Endodermal cell (in vitro differentiated cells): Measurements from ENCODE around the gene SLC7A1. TPM values are rescaled to one million over a fixed set of nuclear protein-coding genes. Genes with fewer than 3 reads are reported as not detected.

Source experiments
- DNase-seq: peaks from one replicate; pipeline ENCODE4 v3.0.0-alpha.2; 2017
- H3K27ac ChIP-seq: 2 replicates; pipeline ENCODE4 v1.5.1; 2013; ENCODE audit warnings: mild to moderate bottlenecking, low read depth, low read length, moderate library complexity
- H3K27me3 ChIP-seq: 2 replicates; pipeline ENCODE4 v1.6.1; 2013; ENCODE audit warnings: mild to moderate bottlenecking, low read length, moderate library complexity; ENCODE audit not compliant: insufficient read depth, control insufficient read depth, poor library complexity, severe bottlenecking
- H3K36me3 ChIP-seq: 2 replicates; pipeline ENCODE4 v1.7.0; 2013; ENCODE audit warnings: mild to moderate bottlenecking, low read length, moderate library complexity; ENCODE audit not compliant: control insufficient read depth, insufficient read depth
- H3K4me1 ChIP-seq: one replicate; pipeline ENCODE4 v1.7.0; 2013; ENCODE audit warnings: low read length; ENCODE audit not compliant: control insufficient read depth, insufficient read depth
- H3K4me3 ChIP-seq: 2 replicates; pipeline ENCODE4 v1.5.1; 2013; ENCODE audit warnings: mild to moderate bottlenecking, low read length, moderate library complexity
- H3K9ac ChIP-seq: 2 replicates; pipeline ENCODE4 v1.6.1; 2013; ENCODE audit warnings: mild to moderate bottlenecking, low read length, moderate library complexity; ENCODE audit not compliant: poor library complexity, severe bottlenecking; ENCODE audit errors: extremely low read depth
- H3K9me3 ChIP-seq: 2 replicates; pipeline ENCODE4 v1.6.1; 2013; ENCODE audit warnings: mild to moderate bottlenecking, low read length, moderate library complexity; ENCODE audit not compliant: control insufficient read depth
- H3K27ac Mint-ChIP-seq: 2 replicates; pipeline ENCODE4 v1.8.0; 2020; ENCODE audit warnings: mixed read lengths
- H3K27me3 Mint-ChIP-seq: 2 replicates; pipeline ENCODE4 v1.8.0; 2021; ENCODE audit warnings: mild to moderate bottlenecking, mixed read lengths; ENCODE audit not compliant: insufficient read depth
- H3K36me3 Mint-ChIP-seq: 2 replicates; pipeline ENCODE4 v1.8.0; 2020; ENCODE audit warnings: low read depth, mixed read lengths
- H3K4me1 Mint-ChIP-seq: 2 replicates; pipeline ENCODE4 v1.8.0; 2020; ENCODE audit warnings: mixed read lengths
- H3K4me3 Mint-ChIP-seq: 2 replicates; pipeline ENCODE4 v1.8.0; 2020; ENCODE audit warnings: mild to moderate bottlenecking, moderate library complexity, mixed read lengths
- H3K9me3 Mint-ChIP-seq: 2 replicates; pipeline ENCODE4 v1.8.0; 2020; ENCODE audit warnings: mild to moderate bottlenecking, mixed read lengths
- WGBS, 2 experiments: methylation state at CpG; one replicate each; pipeline versions ENCODE4 v1.1.5 to v1.1.7; 2013; ENCODE audit warnings: missing lambda C conversion rate in 2 of 2, mixed read lengths in 1 of 2; ENCODE audit not compliant: insufficient coverage in 1 of 2, insufficient read length in 1 of 2; 5-methylcytosine and 5-hydroxymethylcytosine counted together
- total RNA-seq, 2 donors: library from RNA; stranded (reverse); fragmentation: NEBNext Ultra II Directional in 1 of 2; extraction: Animal tissue kit (Norgen Biotek cat#: 25700) in 1 of 2; gene quantifications; 2 replicates in 1 of 2; 3 replicates in 1 of 2; pipeline ENCODE4 v1.2.1, GENCODE V29; 2021
- TF ChIP-seq, protein P1 (sequence below): fragments of 200-600 bp; sonication (generic); conservative IDR thresholded peaks from 2 replicates; pipeline ENCODE4 v1.5.0; 2021; ENCODE audit warnings: antibody characterized with exemption, mild to moderate bottlenecking

SLC7A1 gene
- total RNA-seq, 2 donors from 2014 or later, result 26.0 to 27.3 TPM

DNA sequence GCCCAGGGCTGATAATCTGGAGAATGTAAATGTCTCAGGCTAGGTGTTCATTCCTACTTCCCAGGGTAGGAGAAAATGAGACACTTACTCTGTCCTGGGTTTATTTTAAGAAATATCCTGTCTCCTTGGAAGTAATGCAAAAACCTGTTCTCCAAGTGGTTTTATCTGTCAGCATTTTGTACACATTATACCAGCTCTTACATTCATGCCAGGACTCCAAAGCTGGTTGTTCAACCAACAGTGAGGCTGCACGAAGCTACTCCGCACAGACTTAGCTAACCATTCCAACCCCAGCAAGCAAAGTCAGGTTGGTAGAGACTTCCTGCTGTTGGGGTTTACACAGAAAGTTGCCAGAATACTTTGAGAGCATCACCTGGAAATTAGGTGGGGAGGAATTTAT lies 55.6 kb downstream of the SLC7A1 start:
- DNase-seq, result no peak
- 94% methylated on average over 2 of the region's 2 CpGs; no CpG with 5 or more reads in 1 of the 2 experiments for WGBS, 2 experiments
- peaks cover 20% of the 10 kb centered on the region for H3K4me1 Mint-ChIP-seq
- no peak overlapping the region for H3K27ac Mint-ChIP-seq
- Histone ChIP-seq H3K9me3 (no peaks in the 10 kb centered on the region), H3K4me1 (peaks cover 13% of the 10 kb centered on the region), H3K27me3 (no peaks in the 10 kb centered on the region), H3K36me3 (peaks cover 9% of the 10 kb centered on the region), H3K4me3 (no peak overlapping the region), H3K9ac (no peak overlapping the region), H3K27ac (no peak overlapping the region)
- H3K4me3 Mint-ChIP-seq, result no peak overlapping the region
- no peaks in the 10 kb centered on the region for H3K9me3 Mint-ChIP-seq
- no peaks in the 10 kb centered on the region for H3K36me3 Mint-ChIP-seq
- no peaks in the 10 kb centered on the region for H3K27me3 Mint-ChIP-seq
- TF ChIP-seq, protein P1, sequence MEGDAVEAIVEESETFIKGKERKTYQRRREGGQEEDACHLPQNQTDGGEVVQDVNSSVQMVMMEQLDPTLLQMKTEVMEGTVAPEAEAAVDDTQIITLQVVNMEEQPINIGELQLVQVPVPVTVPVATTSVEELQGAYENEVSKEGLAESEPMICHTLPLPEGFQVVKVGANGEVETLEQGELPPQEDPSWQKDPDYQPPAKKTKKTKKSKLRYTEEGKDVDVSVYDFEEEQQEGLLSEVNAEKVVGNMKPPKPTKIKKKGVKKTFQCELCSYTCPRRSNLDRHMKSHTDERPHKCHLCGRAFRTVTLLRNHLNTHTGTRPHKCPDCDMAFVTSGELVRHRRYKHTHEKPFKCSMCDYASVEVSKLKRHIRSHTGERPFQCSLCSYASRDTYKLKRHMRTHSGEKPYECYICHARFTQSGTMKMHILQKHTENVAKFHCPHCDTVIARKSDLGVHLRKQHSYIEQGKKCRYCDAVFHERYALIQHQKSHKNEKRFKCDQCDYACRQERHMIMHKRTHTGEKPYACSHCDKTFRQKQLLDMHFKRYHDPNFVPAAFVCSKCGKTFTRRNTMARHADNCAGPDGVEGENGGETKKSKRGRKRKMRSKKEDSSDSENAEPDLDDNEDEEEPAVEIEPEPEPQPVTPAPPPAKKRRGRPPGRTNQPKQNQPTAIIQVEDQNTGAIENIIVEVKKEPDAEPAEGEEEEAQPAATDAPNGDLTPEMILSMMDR, result no peak

DNA sequence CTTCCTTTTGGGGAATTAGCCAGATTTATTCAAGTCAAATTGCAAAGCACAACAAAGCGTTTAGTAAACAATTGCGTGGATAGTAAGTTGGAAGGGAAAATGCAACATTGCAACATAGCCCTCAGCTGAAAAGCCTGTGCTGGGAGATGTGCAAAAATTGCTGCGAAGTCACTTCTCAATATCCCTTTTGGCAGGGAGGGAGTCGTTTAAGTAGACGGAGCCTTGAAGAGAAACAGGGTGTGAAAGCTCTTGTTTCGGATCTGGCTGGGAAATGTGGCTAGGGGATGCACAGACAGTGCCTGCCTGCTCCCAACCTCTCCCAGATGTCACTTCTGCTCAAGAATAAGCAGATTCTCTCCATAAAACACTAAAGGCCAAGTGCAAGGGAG lies 56.8 kb downstream of the SLC7A1 start:
- Histone ChIP-seq H3K27ac (no peak overlapping the region), H3K9ac (no peak overlapping the region), H3K4me3 (no peak overlapping the region), H3K27me3 (no peaks in the 10 kb centered on the region), H3K9me3 (no peaks in the 10 kb centered on the region), H3K36me3 (peaks cover 16% of the 10 kb centered on the region), H3K4me1 (peaks cover 13% of the 10 kb centered on the region)
- Mint-ChIP-seq H3K4me1 (peaks cover 20% of the 10 kb centered on the region), H3K9me3 (no peaks in the 10 kb centered on the region), H3K36me3 (no peaks in the 10 kb centered on the region), H3K27ac (no peak overlapping the region), H3K4me3 (no peak overlapping the region), H3K27me3 (no peaks in the 10 kb centered on the region)
- TF ChIP-seq, protein P1, result no peak
- DNase-seq, result no peak
- 83 to 92% methylated on average over 6 of the region's 6 CpGs for WGBS, 2 experiments

- Mint-ChIP-seq H3K36me3 (no peaks in the 10 kb centered on the region), H3K27me3 (no peaks in the 10 kb centered on the region), H3K9me3 (no peaks in the 10 kb centered on the region), H3K27ac (no peak overlapping the region), H3K4me3 (no peak overlapping the region), H3K4me1 (peaks cover 19% of the 10 kb centered on the region)
- Histone ChIP-seq H3K9me3 (no peaks in the 10 kb centered on the region), H3K36me3 (peaks cover 17% of the 10 kb centered on the region), H3K27ac (no peak overlapping the region), H3K4me1 (peaks cover 13% of the 10 kb centered on the region), H3K4me3 (no peak overlapping the region), H3K9ac (no peak overlapping the region), H3K27me3 (no peaks in the 10 kb centered on the region)
- WGBS, 2 experiments, result 89 to 94% methylated on average over 7 to 14 of the region's 14 CpGs
- TF ChIP-seq, protein P1, result no peak
- DNase-seq, result no peak
These were observed 57.5 kb downstream of the SLC7A1 start for GRCh38 chr13:29537736-29538651.
